ENCODE data around the gene RPL9. TPM values are rescaled to one million over a fixed set of nuclear protein-coding genes. Genes with fewer than 3 reads are reported as not detected.
A peak's percentile ranks its signal among the peaks of the same experiment; 100 is the strongest.

The RPL9 gene
- polyA plus RNA-seq (862 to 1,522 TPM (median 1,162 TPM) in 3 replicates), polyA minus RNA-seq (31.7 to 203 TPM (median 93.8 TPM) in 3 replicates)
- polyA plus RNA-seq (2011; ENCODE audit: low read depth): 866 TPM
- 1,338 and 1,488 TPM in 2 replicates for polyA plus RNA-seq (2011; cell fraction: cytosol; rRNA removed)
- 237 and 367 TPM in 2 replicates for polyA plus RNA-seq (2011; cell fraction: nucleus; rRNA removed)
- polyA plus RNA-seq (2012; ENCODE audit: low replicate concordance): 1,447 and 2,168 TPM in 2 replicates
- 442 TPM for polyA minus RNA-seq (2011; cell fraction: cytosol; rRNA and poly(A)+ RNA removed)
- 73.1 and 88.3 TPM in 2 replicates for polyA minus RNA-seq (2011; cell fraction: nucleus; rRNA and poly(A)+ RNA removed)

GRCh38 chr4:39458505-39459300 lies at the start of gene RPL9, which contains the start of gene LIAS:
TSS of gene RPL9 (minus strand) at chr4:39458922. CDS start at chr4:39458439, 483 bp downstream.
TSS of gene LIAS (plus strand) at chr4:39459056. CDS start at chr4:39459118, 62 bp downstream.
- peak within 1 kb of the TSS; percentile 94 for H3K27ac ChIP-seq (ENCODE audit: control insufficient read depth, insufficient read depth, low read length)
- H3K9me3 ChIP-seq (ENCODE audit: control insufficient read depth, low read depth, low read length): no peaks in the 10 kb centered on the region
- H3K79me2 ChIP-seq (ENCODE audit: control insufficient read depth, insufficient read depth, low read length): peaks cover 51% of the 10 kb centered on the region
- H4K20me1 ChIP-seq (ENCODE audit: control insufficient read depth, extremely low read depth, insufficient read depth, low read length): peaks cover 18% of the 10 kb centered on the region
- peak; percentile 99 for DNase-seq (ENCODE audit: low read depth, low spot score)
- H2AFZ ChIP-seq (ENCODE audit: control insufficient read depth, low read length): peak within 1 kb of the TSS; percentile 97
- no peaks in the 10 kb centered on the region for H3K9me1 ChIP-seq (ENCODE audit: control insufficient read depth, extremely low read depth, insufficient read depth, low read length)
- peaks cover 26% of the 10 kb centered on the region for H3K4me1 ChIP-seq (ENCODE audit: control insufficient read depth, extremely low read depth, insufficient read depth, low read length)
- H3K9ac ChIP-seq (ENCODE audit: control insufficient read depth, extremely low read depth, insufficient read depth, low read length): peak within 1 kb of the TSS; percentile 99
- H3K36me3 ChIP-seq (ENCODE audit: control insufficient read depth in 2 of 2, extremely low read depth in 1 of 2, insufficient read depth in 2 of 2, low read length in 2 of 2): peaks cover 15 to 51% of the 10 kb centered on the region in 2 experiments
- no peaks in the 10 kb centered on the region for H3K27me3 ChIP-seq (ENCODE audit: control insufficient read depth, extremely low read depth, insufficient read depth, low read length)
- peak within 1 kb of the TSS; percentile 93 for H3K4me2 ChIP-seq (ENCODE audit: control insufficient read depth, extremely low read depth, insufficient read depth, low read depth, low read length)
- peak within 1 kb of the TSS; percentile 67 to 100 (median 90) for H3K4me3 ChIP-seq (ENCODE audit: control insufficient read depth in 2 of 3, extremely low read depth in 1 of 3, insufficient read depth in 2 of 3, low read depth in 1 of 3, low read length in 3 of 3)
- FAIRE-seq: peak; percentile 85
- dilution Hi-C loops (cut with MboI; ENCODE audit: extremely low pct_ligation_motif_present, low sequenced_read_pairs): no loop called here
- TF ChIP-seq EZH2 (IDR thresholded peaks at IDR 0.05; ENCODE audit: low read length): no peak
- TF ChIP-seq CTCF (optimal IDR thresholded peaks at IDR 0.05 in 1 of 3, IDR thresholded peaks at IDR 0.05 in 1 of 3, conservative IDR thresholded peaks at IDR 0.05 in 1 of 3; ENCODE audit: extremely low read depth in 1 of 3, insufficient read depth in 2 of 3, low read length in 3 of 3): no peak

- no peak overlapping the region for H3K4me3 ChIP-seq (ENCODE audit: control insufficient read depth in 2 of 3, extremely low read depth in 1 of 3, insufficient read depth in 2 of 3, low read depth in 1 of 3, low read length in 3 of 3)
- dilution Hi-C loops (cut with MboI; ENCODE audit: extremely low pct_ligation_motif_present, low sequenced_read_pairs): no loop called here
- no peaks in the 10 kb centered on the region for H3K27me3 ChIP-seq (ENCODE audit: control insufficient read depth, extremely low read depth, insufficient read depth, low read length)
- no peaks in the 10 kb centered on the region for H3K9me3 ChIP-seq (ENCODE audit: control insufficient read depth, low read depth, low read length)
- no peak overlapping the region for H3K27ac ChIP-seq (ENCODE audit: control insufficient read depth, insufficient read depth, low read length)
- H3K9ac ChIP-seq (ENCODE audit: control insufficient read depth, extremely low read depth, insufficient read depth, low read length): no peak overlapping the region
- no peak overlapping the region for H3K4me2 ChIP-seq (ENCODE audit: control insufficient read depth, extremely low read depth, insufficient read depth, low read depth, low read length)
- H3K79me2 ChIP-seq (ENCODE audit: control insufficient read depth, insufficient read depth, low read length): no peaks in the 10 kb centered on the region
- H2AFZ ChIP-seq (ENCODE audit: control insufficient read depth, low read length): no peak overlapping the region
- DNase-seq (ENCODE audit: low read depth, low spot score) (no peak), FAIRE-seq (no peak)
- no peaks in the 10 kb centered on the region for H3K4me1 ChIP-seq (ENCODE audit: control insufficient read depth, extremely low read depth, insufficient read depth, low read length)
- H3K36me3 ChIP-seq (ENCODE audit: control insufficient read depth in 2 of 2, extremely low read depth in 1 of 2, insufficient read depth in 2 of 2, low read length in 2 of 2): peaks cover 22 to 38% of the 10 kb centered on the region in 2 experiments
- H3K9me1 ChIP-seq (ENCODE audit: control insufficient read depth, extremely low read depth, insufficient read depth, low read length): no peaks in the 10 kb centered on the region
- TF ChIP-seq CTCF (optimal IDR thresholded peaks at IDR 0.05 in 1 of 3, IDR thresholded peaks at IDR 0.05 in 1 of 3, conservative IDR thresholded peaks at IDR 0.05 in 1 of 3; ENCODE audit: extremely low read depth in 1 of 3, insufficient read depth in 2 of 3, low read length in 3 of 3): no peak
- TF ChIP-seq EZH2 (IDR thresholded peaks at IDR 0.05; ENCODE audit: low read length): no peak
- no peaks in the 10 kb centered on the region for H4K20me1 ChIP-seq (ENCODE audit: control insufficient read depth, extremely low read depth, insufficient read depth, low read length)
These were observed 46.9 kb upstream of the RPL9 start for GRCh38 chr4:39505581-39505980.
